Measurements from ENCODE around the gene PRKG1. TPM values are rescaled to one million over a fixed set of nuclear protein-coding genes. Genes with fewer than 3 reads are reported as not detected.

PRKG1 gene
- total RNA-seq, 2 donors from 2014 or later = 17.8 to 31.1 TPM

GRCh38 chr10:52248697-52249306 lies 1174.5 kb downstream of the PRKG1 start:
- TF ChIP-seq CTCF (IDR thresholded peaks at IDR 0.05) = no peak
- H3K36me3 ChIP-seq = no peaks in the 10 kb centered on the region
- DNase-seq (ENCODE audit: low spot score) = no peak
- no peaks in the 10 kb centered on the region for H3K4me1 ChIP-seq
- H3K27ac ChIP-seq = no peak overlapping the region
- no peak overlapping the region for H3K4me3 ChIP-seq
- no peaks in the 10 kb centered on the region for H3K9me3 ChIP-seq
- H3K27me3 ChIP-seq = no peaks in the 10 kb centered on the region

- Histone ChIP-seq H3K27ac (peak overlapping the region; percentile 13 to 63), H3K27me3 (no peaks in the 10 kb centered on the region), H3K4me1 (no peaks in the 10 kb centered on the region), H3K4me3 (no peak overlapping the region), H3K36me3 (no peaks in the 10 kb centered on the region), H3K9me3 (no peaks in the 10 kb centered on the region)
- DNase-seq (ENCODE audit: low spot score) = no peak
- TF ChIP-seq CTCF (IDR thresholded peaks at IDR 0.05) = no peak
Observed at GRCh38 chr10:52249850-52250395, 1175.6 kb downstream of the PRKG1 start.

GRCh38 chr10:52250510-52250909 lies 1176.2 kb downstream of the PRKG1 start:
- no peaks in the 10 kb centered on the region for H3K27me3 ChIP-seq
- DNase-seq (ENCODE audit: low spot score) = no peak
- H3K36me3 ChIP-seq = no peaks in the 10 kb centered on the region
- H3K27ac ChIP-seq = peak overlapping the region; percentile 13 to 63
- H3K4me1 ChIP-seq = no peaks in the 10 kb centered on the region
- H3K4me3 ChIP-seq = no peak overlapping the region
- no peak for TF ChIP-seq CTCF (IDR thresholded peaks at IDR 0.05)
- no peaks in the 10 kb centered on the region for H3K9me3 ChIP-seq

- no peak for TF ChIP-seq CTCF (IDR thresholded peaks at IDR 0.05)
- Histone ChIP-seq H3K27ac (peak overlapping the region in 1 of 2 donors; percentile 20), H3K4me1 (peaks cover 0 to 6% of the 10 kb centered on the region in 2 donors), H3K4me3 (no peak overlapping the region), H3K36me3 (no peaks in the 10 kb centered on the region), H3K27me3 (no peaks in the 10 kb centered on the region), H3K9me3 (no peaks in the 10 kb centered on the region)
- DNase-seq (ENCODE audit: low spot score) = no peak
Observed at GRCh38 chr10:52252307-52252706, 1178.0 kb downstream of the PRKG1 start.

- Histone ChIP-seq H3K4me1 (peaks cover 0 to 16% of the 10 kb centered on the region in 2 donors), H3K4me3 (no peak overlapping the region), H3K36me3 (no peaks in the 10 kb centered on the region), H3K27me3 (no peaks in the 10 kb centered on the region), H3K9me3 (no peaks in the 10 kb centered on the region), H3K27ac (no peak overlapping the region)
- DNase-seq (ENCODE audit: low spot score) = no peak
- no peak for TF ChIP-seq CTCF (IDR thresholded peaks at IDR 0.05)
Observed at GRCh38 chr10:52256832-52257691, 1182.8 kb downstream of the PRKG1 start.

Data from right atrium auricular region (tissue), 2 donors.